Large intestine (tissue), 3 donors: ENCODE data around the gene SAMHD1. TPM values are rescaled to one million over a fixed set of nuclear protein-coding genes. Genes with fewer than 3 reads are reported as not detected.
"Not testable (repeated sequence)": the region's sequence is repeated elsewhere in the genome, so short reads cannot be mapped to it uniquely, and the experiment has no call there.

ENCODE experiments used
- DNase-seq, 2 donors: peaks; one replicate each; pipeline versions ENCODE4 v3.0.0 to v3.0.0-alpha.2; 2013
- H3K27ac ChIP-seq: one replicate; pipeline ENCODE4 v1.5.1; 2013; ENCODE audit warnings: low read length
- H3K27me3 ChIP-seq: 2 replicates; pipeline ENCODE4 v1.6.1; 2013; ENCODE audit warnings: low read length; ENCODE audit not compliant: control insufficient read depth, insufficient read depth
- H3K36me3 ChIP-seq: 2 replicates; pipeline ENCODE4 v1.6.1; 2013; ENCODE audit warnings: low read length; ENCODE audit not compliant: control insufficient read depth, insufficient read depth
- H3K4me1 ChIP-seq: one replicate; pipeline ENCODE4 v1.6.1; 2013; ENCODE audit warnings: low read length; ENCODE audit not compliant: control insufficient read depth, insufficient read depth
- H3K4me3 ChIP-seq: one replicate; pipeline ENCODE4 v1.5.1; 2013; ENCODE audit warnings: low read length
- H3K9me3 ChIP-seq: one replicate; pipeline ENCODE4 v1.6.1; 2013; ENCODE audit warnings: mild to moderate bottlenecking, low read depth, low read length, moderate library complexity; ENCODE audit not compliant: control insufficient read depth
- WGBS: methylation state at CpG from one replicate; pipeline ENCODE4 v1.1.5; 2013; ENCODE audit warnings: low lambda C conversion rate; ENCODE audit not compliant: insufficient coverage; 5-methylcytosine and 5-hydroxymethylcytosine counted together
- polyA plus RNA-seq: library from polyadenylated mRNA; unstranded; fragments of 120-200 nt; gene quantifications from one replicate; pipeline ENCODE4 v1.2.1, GENCODE V29; 2013

SAMHD1 gene
- polyA plus RNA-seq, 1 donor: 40.4 TPM

DNA sequence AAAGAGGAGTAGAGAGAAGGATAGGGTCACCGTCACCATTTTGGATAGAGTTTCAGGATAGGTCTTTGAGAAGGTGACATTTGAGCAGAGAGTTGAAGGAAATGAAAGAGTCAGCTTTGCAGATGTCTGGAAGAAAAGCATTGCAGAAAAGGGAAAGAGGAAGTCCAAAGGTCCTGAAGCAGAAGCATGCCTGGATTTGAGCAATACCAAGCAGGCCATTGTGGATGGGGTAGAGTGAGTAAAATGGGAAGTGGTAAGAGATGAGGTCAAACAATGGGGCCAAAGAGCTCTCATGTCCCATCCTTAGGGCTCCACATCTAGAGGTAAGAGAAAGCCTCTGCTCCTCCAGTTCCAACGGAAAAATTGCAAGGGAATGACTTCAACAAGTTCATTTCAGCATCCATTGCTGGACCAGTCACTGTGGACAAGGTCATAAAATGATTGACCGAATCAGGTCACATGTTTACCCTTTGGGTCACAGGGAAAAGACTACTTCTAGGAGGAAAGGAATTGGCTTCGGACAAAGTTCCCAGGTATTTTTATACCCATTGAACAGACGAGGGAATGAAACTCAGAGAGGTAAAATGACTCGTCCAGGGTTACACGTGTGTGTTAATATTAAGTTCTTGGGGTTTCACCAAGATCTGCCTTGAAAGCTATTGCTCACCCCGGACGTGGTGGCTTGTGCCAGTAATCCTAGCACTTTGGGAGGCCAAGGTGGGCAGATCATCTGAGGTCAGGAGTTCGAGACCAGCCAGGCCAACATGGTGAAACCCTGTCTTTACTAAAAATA is 6.6 kb upstream of the SAMHD1 start:
- Histone ChIP-seq H3K4me3 (no peak overlapping the region), H3K27ac (no peak overlapping the region), H3K36me3 (no peaks in the 10 kb centered on the region), H3K4me1 (no peaks in the 10 kb centered on the region), H3K9me3 (peaks cover 3% of the 10 kb centered on the region), H3K27me3 (no peaks in the 10 kb centered on the region)
- WGBS: no CpG with 5 or more reads among the region's 10 CpGs
- peak in 1 of 2 donors; percentile 46 for DNase-seq

- H3K27ac ChIP-seq: no peak overlapping the region
- no peaks in the 10 kb centered on the region for H3K9me3 ChIP-seq
- no peak overlapping the region for H3K4me3 ChIP-seq
- no CpG with 5 or more reads among the region's 2 CpGs for WGBS
- H3K4me1 ChIP-seq: no peaks in the 10 kb centered on the region
- no peak for DNase-seq
- no peaks in the 10 kb centered on the region for H3K36me3 ChIP-seq
- no peaks in the 10 kb centered on the region for H3K27me3 ChIP-seq
Measured at GRCh38 chr20:36956674-36957073, 5.2 kb upstream of the SAMHD1 start.

DNA sequence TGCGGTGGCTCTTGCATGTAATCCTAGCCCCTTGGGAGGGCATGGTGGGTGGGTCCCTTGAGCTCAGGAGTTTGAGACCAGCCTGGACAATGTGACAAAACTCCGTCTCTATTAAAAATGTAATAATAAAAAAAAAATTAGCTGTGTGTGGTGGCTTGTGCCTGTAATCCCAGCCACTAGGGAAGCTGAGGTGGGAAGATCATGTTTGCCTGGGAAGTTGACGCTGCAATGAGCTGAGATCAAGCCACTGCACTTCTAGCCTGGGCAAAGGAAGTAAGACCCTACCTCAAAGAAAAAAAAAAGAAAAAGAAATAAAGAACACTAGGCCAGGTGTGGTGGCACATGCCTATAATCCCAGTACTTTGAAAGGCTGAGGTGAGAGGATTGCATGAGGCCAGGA is 4.5 kb upstream of the SAMHD1 start:
- H3K4me1 ChIP-seq: no peaks in the 10 kb centered on the region
- peaks cover 3% of the 10 kb centered on the region for H3K9me3 ChIP-seq
- H3K27me3 ChIP-seq: no peaks in the 10 kb centered on the region
- WGBS: 40% methylated on average over 1 of the region's 3 CpGs
- H3K27ac ChIP-seq: no peak overlapping the region
- H3K36me3 ChIP-seq: no peaks in the 10 kb centered on the region
- H3K4me3 ChIP-seq: no peak overlapping the region
- no peak for DNase-seq

DNA sequence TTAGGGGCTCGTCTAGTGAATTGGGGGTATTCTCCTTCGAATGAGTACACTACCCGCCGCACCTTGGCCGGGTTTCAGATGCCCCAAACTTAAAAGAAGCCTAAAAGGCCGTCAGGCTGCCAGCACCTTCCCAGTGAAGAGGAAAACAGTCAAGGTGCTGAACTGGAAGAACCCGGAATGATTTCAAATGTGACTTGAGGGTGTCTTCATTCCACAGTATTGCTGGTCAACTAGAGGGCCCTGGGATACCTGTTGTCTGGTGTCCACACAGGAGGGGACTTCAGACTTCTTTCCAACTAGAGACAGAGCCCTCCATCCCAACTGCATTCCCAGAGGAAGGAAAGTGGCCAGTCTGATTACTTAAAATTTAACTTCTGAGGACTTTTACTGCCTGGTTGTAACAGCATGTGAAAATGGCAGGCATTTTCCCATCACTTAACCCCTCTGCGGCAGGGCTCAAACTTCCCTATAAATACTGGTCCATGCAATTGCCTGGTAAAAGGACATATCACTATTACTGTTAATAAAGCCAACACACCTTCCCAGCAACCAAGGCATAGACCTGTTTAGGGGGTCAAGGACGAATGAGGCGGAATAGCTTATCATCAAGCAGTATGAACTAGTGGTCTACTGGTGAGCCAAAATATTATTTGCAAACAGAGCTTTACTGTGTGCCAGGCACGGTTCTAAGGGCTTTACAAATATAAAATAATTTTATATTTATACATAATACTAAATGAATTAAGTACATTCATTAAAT is 651 bp upstream of the SAMHD1 start:
- no peaks in the 10 kb centered on the region for H3K27me3 ChIP-seq
- peak overlapping the region; percentile 86 for H3K4me3 ChIP-seq
- H3K27ac ChIP-seq: peak overlapping the region; percentile 74
- WGBS: no CpG with 5 or more reads among the region's 11 CpGs
- no peak for DNase-seq
- no peaks in the 10 kb centered on the region for H3K4me1 ChIP-seq
- no peaks in the 10 kb centered on the region for H3K36me3 ChIP-seq
- H3K9me3 ChIP-seq: peaks cover 3% of the 10 kb centered on the region

DNA sequence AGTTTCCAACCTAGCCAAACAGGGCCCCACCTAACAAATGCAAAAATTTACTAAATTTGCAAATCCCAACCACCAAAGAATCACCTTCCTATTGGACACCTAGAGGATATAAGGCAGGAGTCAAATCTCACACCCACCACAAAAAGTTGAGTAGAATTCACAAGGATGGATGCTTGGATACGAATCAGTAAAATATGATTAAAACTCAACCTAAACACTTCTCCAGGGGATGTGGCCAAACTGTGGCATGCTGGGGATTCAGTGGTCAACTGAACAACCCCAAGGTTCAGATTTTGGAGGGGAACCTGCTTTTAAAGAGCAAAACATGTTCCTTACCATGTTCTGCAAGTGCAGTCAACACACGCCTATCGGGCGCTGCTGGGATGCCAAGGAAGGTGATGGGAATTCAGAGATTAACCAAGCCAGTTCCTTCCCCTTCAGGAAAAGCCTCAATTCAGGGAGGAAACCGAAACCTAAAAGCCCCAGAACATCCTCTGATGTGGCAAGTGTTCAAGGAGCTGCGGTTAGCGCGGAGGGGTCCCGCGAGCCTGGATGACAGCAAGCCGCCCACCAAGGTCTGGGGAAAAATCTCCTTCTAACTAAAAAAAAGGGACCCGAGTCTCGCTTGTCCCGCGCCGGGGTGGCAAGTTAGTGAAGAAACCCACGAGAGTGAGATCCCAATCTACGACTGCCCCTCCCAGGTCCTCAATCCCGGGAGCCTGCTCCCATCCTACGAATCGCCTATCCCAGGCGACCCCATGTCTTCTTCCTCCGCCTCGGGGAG is 902 bp downstream of the SAMHD1 start:
- peaks cover 3% of the 10 kb centered on the region for H3K9me3 ChIP-seq
- peak overlapping the region; percentile 86 for H3K4me3 ChIP-seq
- DNase-seq: peak in 1 of 2 donors; percentile 37
- H3K27ac ChIP-seq: no peak overlapping the region
- H3K27me3 ChIP-seq: no peaks in the 10 kb centered on the region
- H3K36me3 ChIP-seq: no peaks in the 10 kb centered on the region
- WGBS: no CpG with 5 or more reads among the region's 24 CpGs
- H3K4me1 ChIP-seq: no peaks in the 10 kb centered on the region

DNA sequence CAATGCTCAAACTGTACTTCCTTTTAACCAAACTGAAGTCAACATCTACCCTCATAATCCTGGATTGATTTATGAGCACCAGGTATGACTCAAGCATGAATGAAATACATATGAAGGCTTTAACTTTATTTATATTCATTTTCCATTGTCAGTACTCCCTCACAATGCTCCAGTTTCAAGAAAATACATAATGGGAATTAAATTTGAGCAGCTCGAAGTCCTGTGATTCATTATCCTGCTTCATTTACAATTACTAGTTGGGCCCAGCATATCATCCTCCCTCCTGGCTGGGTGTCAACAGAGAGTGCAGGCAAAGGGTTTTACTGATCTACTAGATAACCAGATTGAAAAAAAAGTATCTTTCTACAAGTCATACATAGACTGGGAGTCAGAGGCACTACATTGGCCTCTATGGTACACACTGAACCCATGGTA is 10.1 kb downstream of the SAMHD1 start:
- no peaks in the 10 kb centered on the region for H3K4me1 ChIP-seq
- peak in 1 of 2 donors; percentile 10 for DNase-seq

GRCh38 chr20:36937402-36937770 is 14.1 kb downstream of the SAMHD1 start:
- Histone ChIP-seq H3K9me3 (no peaks in the 10 kb centered on the region), H3K4me1 (no peaks in the 10 kb centered on the region), H3K36me3 (peaks cover 2% of the 10 kb centered on the region), H3K27ac (no peak overlapping the region), H3K27me3 (no peaks in the 10 kb centered on the region), H3K4me3 (no peak overlapping the region)
- no peak for DNase-seq

More for the DNA sequence above, 10.1 kb downstream of the SAMHD1 start:
- Histone ChIP-seq H3K27ac (no peak overlapping the region), H3K36me3 (peaks cover 2% of the 10 kb centered on the region), H3K4me3 (no peak overlapping the region), H3K9me3 (no peaks in the 10 kb centered on the region), H3K27me3 (no peaks in the 10 kb centered on the region)
- WGBS: no CpG with 5 or more reads among the region's 1 CpG

GRCh38 chr20:36936761-36937401 is 14.6 kb downstream of the SAMHD1 start:
- not testable (repeated sequence) for H3K36me3 ChIP-seq, H3K9me3 ChIP-seq, H3K4me1 ChIP-seq, H3K4me3 ChIP-seq, H3K27ac ChIP-seq, DNase-seq, H3K27me3 ChIP-seq
- 90% methylated on average over 1 of the region's 9 CpGs for WGBS

GRCh38 chr20:36936341-36936740 is 15.2 kb downstream of the SAMHD1 start:
- no peak overlapping the region for H3K4me3 ChIP-seq
- no peaks in the 10 kb centered on the region for H3K27me3 ChIP-seq
- H3K36me3 ChIP-seq: peaks cover 2% of the 10 kb centered on the region
- H3K4me1 ChIP-seq: no peaks in the 10 kb centered on the region
- WGBS: no CpG with 5 or more reads among the region's 8 CpGs
- H3K27ac ChIP-seq: no peak overlapping the region
- no peak for DNase-seq
- no peaks in the 10 kb centered on the region for H3K9me3 ChIP-seq

GRCh38 chr20:36933571-36933970 is 17.9 kb downstream of the SAMHD1 start:
- not testable (repeated sequence) for H3K27me3 ChIP-seq, H3K9me3 ChIP-seq, H3K36me3 ChIP-seq, H3K27ac ChIP-seq, DNase-seq, H3K4me1 ChIP-seq, H3K4me3 ChIP-seq
- WGBS: 100% methylated on average over 1 of the region's 16 CpGs
